RCC 7860 (cell line): Measurements from ENCODE around the gene NR2C2AP.

Experiments used
- DNase-seq: peaks from one replicate; pipeline ENCODE4 v3.0.0-alpha.2; 2015; ENCODE audit warnings: low spot score
- FAIRE-seq: peaks from 2 replicates; lab custom pipeline; 2012; peaks lifted over from hg19 to GRCh38; lab: Jason Lieb, UNC

The NR2C2AP gene

GRCh38 chr19:19215792-19216191, 12.6 kb upstream of the NR2C2AP start:
- FAIRE-seq (no peak), DNase-seq (no peak)

- DNase-seq = no peak
- no peak for FAIRE-seq
Measured at GRCh38 chr19:19214892-19215291, 11.7 kb upstream of the NR2C2AP start.

- FAIRE-seq (no peak), DNase-seq (no peak)
Measured at GRCh38 chr19:19214159-19214490, 10.9 kb upstream of the NR2C2AP start.

- FAIRE-seq (no peak), DNase-seq (no peak)
Measured at GRCh38 chr19:19213426-19214158, 10.4 kb upstream of the NR2C2AP start.

- FAIRE-seq = no peak
Measured at GRCh38 chr19:19212916-19213315, 9.7 kb upstream of the NR2C2AP start.

GRCh38 chr19:19211499-19212420, 8.5 kb upstream of the NR2C2AP start, which contains the start of gene NCAN:
NCAN (plus strand) TSS chr19:19211958; CDS start chr19:19216954, 4,996 bp downstream.
- FAIRE-seq (no peak), DNase-seq (no peak)

More at GRCh38 chr19:19212916-19213315, 9.7 kb upstream of the NR2C2AP start:
- no peak for DNase-seq

GRCh38 chr19:19209372-19209771, 6.2 kb upstream of the NR2C2AP start:
- no peak for DNase-seq
- no peak for FAIRE-seq

GRCh38 chr19:19207637-19208572, 4.7 kb upstream of the NR2C2AP start:
- no peak for FAIRE-seq

GRCh38 chr19:19206938-19207337, 3.7 kb upstream of the NR2C2AP start:
- DNase-seq (no peak), FAIRE-seq (no peak)

More at GRCh38 chr19:19207637-19208572, 4.7 kb upstream of the NR2C2AP start:
- no peak for DNase-seq

GRCh38 chr19:19205416-19206410, 2.5 kb upstream of the NR2C2AP start:
- FAIRE-seq (no peak), DNase-seq (no peak)

GRCh38 chr19:19204181-19204580, 967 bp upstream of the NR2C2AP start:
- DNase-seq = no peak
- FAIRE-seq = no peak

- no peak for DNase-seq
- FAIRE-seq = no peak
Measured at GRCh38 chr19:19202707-19203011, 555 bp downstream of the NR2C2AP start.

GRCh38 chr19:19201697-19202630, 1.2 kb downstream of the NR2C2AP start:
- FAIRE-seq = no peak
- DNase-seq = no peak

- FAIRE-seq (no peak), DNase-seq (no peak)
Measured at GRCh38 chr19:19193926-19194325, 9.3 kb downstream of the NR2C2AP start.

GRCh38 chr19:19192910-19193423, 10.2 kb downstream of the NR2C2AP start:
- DNase-seq (no peak), FAIRE-seq (no peak)

- DNase-seq (peak; percentile 95), FAIRE-seq (peak; percentile 93)
Measured at GRCh38 chr19:19192078-19192882, 10.9 kb downstream of the NR2C2AP start, which contains the start of the genes BORCS8 and RFXANK. BORCS8 (minus strand) TSS chr19:19192152; CDS start chr19:19192117, 35 bp downstream. RFXANK (plus strand) TSS chr19:19192258; CDS start chr19:19193947, 1,689 bp downstream.

- FAIRE-seq (no peak), DNase-seq (no peak)
Measured at GRCh38 chr19:19191768-19192077, 11.5 kb downstream of the NR2C2AP start.

- FAIRE-seq = no peak
- no peak for DNase-seq
Measured at GRCh38 chr19:19186742-19187141, 16.5 kb downstream of the NR2C2AP start.
